A673 (cell line): ENCODE results near the gene DDA1.

Experiments
- CTCF ChIP-seq: fragments of 300-800, 200-600 bp; sonication (generic); conservative IDR thresholded peaks from 2 replicates; pipeline ENCODE4 v1.5.1; 2017; ENCODE audit warnings: low read depth, mild to moderate bottlenecking, antibody characterized with exemption, low read length, moderate library complexity, mixed read lengths
- EZH2 ChIP-seq: fragments of 200-600 bp; sonication (generic); IDR thresholded peaks from 2 replicates; pipeline ENCODE4 v1.6.1; 2017; ENCODE audit warnings: borderline replicate concordance, low read depth, mild to moderate bottlenecking, mixed read lengths, antibody characterized with exemption, low read length; ENCODE audit not compliant: poor library complexity, severe bottlenecking

- TF ChIP-seq CTCF (no peak), EZH2 (no peak)
These were observed 23.6 kb downstream of the DDA1 start for GRCh38 chr19:17332677-17333581.
